Measurements from ENCODE around the gene BLOC1S2. TPM values are rescaled to one million over a fixed set of nuclear protein-coding genes. Genes with fewer than 3 reads are reported as not detected.

The BLOC1S2 gene
- total RNA-seq, 1 experiment from 2014 or later, result 69.8 TPM

DNA sequence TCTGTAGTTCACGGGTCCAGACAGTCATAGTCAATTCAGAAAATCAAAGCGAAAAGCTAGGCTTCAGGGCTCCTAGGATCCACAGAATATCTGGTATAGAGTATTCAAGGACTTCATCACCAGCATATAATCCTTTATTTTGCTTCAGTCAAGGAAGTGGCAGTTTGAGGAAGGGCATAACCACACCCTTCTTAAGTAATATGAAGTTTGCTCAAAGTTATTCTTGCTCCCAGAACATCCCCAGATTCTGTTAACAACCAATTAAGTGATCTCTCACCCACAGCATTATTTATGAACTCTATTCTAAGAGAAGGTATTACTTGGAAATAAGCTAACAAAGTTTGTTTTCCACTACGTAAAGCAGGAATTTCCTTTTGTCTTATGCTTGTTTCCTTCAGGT lies 32.3 kb downstream of the BLOC1S2 start:
- no CpG with 5 or more reads among the region's 3 CpGs for WGBS (ENCODE audit: extremely low coverage, insufficient read length, low lambda C conversion rate)
- Histone ChIP-seq H3K23ac (ENCODE audit: insufficient read length, low read depth, low read length) (no peak overlapping the region), H2BK15ac (ENCODE audit: low read depth, low read length) (no peak overlapping the region), H3K23me2 (ENCODE audit: insufficient read length, low read depth, low read length, poor library complexity, severe bottlenecking) (no peaks in the 10 kb centered on the region), H3K14ac (ENCODE audit: insufficient read depth, low read length) (no peak overlapping the region), H3K79me2 (ENCODE audit: insufficient read depth, low read length) (no peaks in the 10 kb centered on the region), H3K4me1 (ENCODE audit: insufficient read depth, low read length) (no peaks in the 10 kb centered on the region), H3K9ac (ENCODE audit: extremely low read depth, insufficient read length, low read length) (no peak overlapping the region), H4K91ac (ENCODE audit: insufficient read length, low read depth, low read length) (no peak overlapping the region), H3K4ac (ENCODE audit: low read depth, low read length) (no peak overlapping the region), H3K27me3 (ENCODE audit: insufficient read depth, low read length) (no peaks in the 10 kb centered on the region), H2BK20ac (ENCODE audit: low read depth, low read length, poor library complexity, severe bottlenecking) (no peak overlapping the region), H2BK5ac (ENCODE audit: insufficient read length, low read length) (no peak overlapping the region), H4K5ac (ENCODE audit: insufficient read length, low read depth, low read length) (no peak overlapping the region), H3K18ac (ENCODE audit: insufficient read length, low read depth, low read length) (no peak overlapping the region), H3K4me2 (ENCODE audit: insufficient read depth, insufficient read length, low read length) (no peak overlapping the region), H2BK120ac (ENCODE audit: low read depth, low read length, poor library complexity, severe bottlenecking) (no peak overlapping the region), H3K56ac (ENCODE audit: insufficient read length, low read depth, low read length) (no peak overlapping the region), H3K9me3 (ENCODE audit: control insufficient read depth, low read depth, low read length) (no peaks in the 10 kb centered on the region), H2BK12ac (ENCODE audit: insufficient read length, low read depth, low read length) (no peak overlapping the region), H3T11ph (ENCODE audit: low read length) (no peak overlapping the region), H4K8ac (replicated peaks; ENCODE audit: insufficient read length, low read depth, low read length) (no peak overlapping the region), H3K27ac (ENCODE audit: insufficient read length, low read depth, low read length) (no peak overlapping the region), H2AFZ (ENCODE audit: low read length) (no peak overlapping the region), H3K79me1 (ENCODE audit: insufficient read depth, low read depth, low read length, poor library complexity, severe bottlenecking) (no peaks in the 10 kb centered on the region), H4K20me1 (ENCODE audit: control insufficient read depth, insufficient read depth, insufficient read length) (no peaks in the 10 kb centered on the region), H2AK5ac (ENCODE audit: insufficient read length, low read length) (no peak overlapping the region)
- TF ChIP-seq, protein P1, sequence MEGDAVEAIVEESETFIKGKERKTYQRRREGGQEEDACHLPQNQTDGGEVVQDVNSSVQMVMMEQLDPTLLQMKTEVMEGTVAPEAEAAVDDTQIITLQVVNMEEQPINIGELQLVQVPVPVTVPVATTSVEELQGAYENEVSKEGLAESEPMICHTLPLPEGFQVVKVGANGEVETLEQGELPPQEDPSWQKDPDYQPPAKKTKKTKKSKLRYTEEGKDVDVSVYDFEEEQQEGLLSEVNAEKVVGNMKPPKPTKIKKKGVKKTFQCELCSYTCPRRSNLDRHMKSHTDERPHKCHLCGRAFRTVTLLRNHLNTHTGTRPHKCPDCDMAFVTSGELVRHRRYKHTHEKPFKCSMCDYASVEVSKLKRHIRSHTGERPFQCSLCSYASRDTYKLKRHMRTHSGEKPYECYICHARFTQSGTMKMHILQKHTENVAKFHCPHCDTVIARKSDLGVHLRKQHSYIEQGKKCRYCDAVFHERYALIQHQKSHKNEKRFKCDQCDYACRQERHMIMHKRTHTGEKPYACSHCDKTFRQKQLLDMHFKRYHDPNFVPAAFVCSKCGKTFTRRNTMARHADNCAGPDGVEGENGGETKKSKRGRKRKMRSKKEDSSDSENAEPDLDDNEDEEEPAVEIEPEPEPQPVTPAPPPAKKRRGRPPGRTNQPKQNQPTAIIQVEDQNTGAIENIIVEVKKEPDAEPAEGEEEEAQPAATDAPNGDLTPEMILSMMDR (conservative IDR thresholded peaks at IDR 0.05), result no peak
- no peak for DNase-seq
- Mint-ChIP-seq H3K27ac (no peak overlapping the region), H3K9me3 (no peaks in the 10 kb centered on the region), H3K4me3 (no peak overlapping the region), H3K27me3 (ENCODE audit: low read depth) (no peaks in the 10 kb centered on the region), H3K36me3 (ENCODE audit: insufficient read depth in 1 of 3, low read depth in 3 of 3) (peaks cover 21 to 74% (median 66%) of the 10 kb centered on the region in 3 experiments; a peak in 5 of 7 replicates), H3K4me1 (no peaks in the 10 kb centered on the region)

Measured in H9 (cell line).